ENCODE measurements around the gene OVOL2.
"Not testable (repeated sequence)": the region's sequence is repeated elsewhere in the genome, so short reads cannot be mapped to it uniquely, and the experiment has no call there.

The OVOL2 gene

GRCh38 chr20:18057101-18057993 is at the start of gene OVOL2:
Gene OVOL2, minus strand, starts transcription at chr20:18057916. Its CDS starts 282 bp downstream, at chr20:18057634.
- intact Hi-C loops (cut with DNase I), result no loop called here
- peak in 2 of 10 donors; percentile 29 to 84 for DNase-seq

GRCh38 chr20:18103497-18103896 is 45.8 kb upstream of the OVOL2 start:
- intact Hi-C loops (cut with DNase I), result no loop called here
- no peak for DNase-seq

DNA sequence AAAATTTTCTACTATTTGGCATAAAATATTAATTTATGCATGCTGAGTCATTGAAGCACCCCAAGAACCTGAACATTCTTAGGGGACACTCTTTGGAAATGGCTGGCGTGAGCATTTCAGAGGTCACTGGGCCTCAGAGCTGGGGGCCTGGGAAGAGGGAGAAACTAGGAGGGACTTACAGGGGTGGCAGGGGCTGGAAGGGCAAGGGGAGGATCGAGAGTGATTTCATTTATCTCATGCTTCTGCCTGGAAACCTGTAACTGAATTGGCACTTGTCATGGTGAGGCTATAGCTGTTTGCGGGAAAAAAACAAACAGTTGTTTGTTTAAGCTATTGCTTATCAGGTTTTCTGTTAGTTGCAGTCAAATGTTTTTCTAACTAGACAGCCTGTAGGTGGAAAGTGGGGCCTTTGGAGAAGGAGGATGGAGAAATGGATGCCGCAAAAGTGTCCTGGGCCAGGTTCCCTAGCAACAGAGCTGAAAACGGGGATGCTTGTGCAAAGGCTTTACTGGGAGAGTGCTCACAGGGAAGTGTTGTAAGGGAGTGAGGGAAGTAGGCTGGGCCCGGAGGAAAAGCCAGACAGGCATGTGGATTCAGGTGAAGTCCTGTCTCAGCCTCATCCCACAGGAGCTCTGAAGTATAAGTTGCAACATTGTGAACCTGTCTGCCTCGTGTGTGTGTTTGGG is 43.6 kb upstream of the OVOL2 start:
- peak in 1 of 10 donors; percentile 55 for DNase-seq
- intact Hi-C loops (cut with DNase I), result no loop called here

DNA sequence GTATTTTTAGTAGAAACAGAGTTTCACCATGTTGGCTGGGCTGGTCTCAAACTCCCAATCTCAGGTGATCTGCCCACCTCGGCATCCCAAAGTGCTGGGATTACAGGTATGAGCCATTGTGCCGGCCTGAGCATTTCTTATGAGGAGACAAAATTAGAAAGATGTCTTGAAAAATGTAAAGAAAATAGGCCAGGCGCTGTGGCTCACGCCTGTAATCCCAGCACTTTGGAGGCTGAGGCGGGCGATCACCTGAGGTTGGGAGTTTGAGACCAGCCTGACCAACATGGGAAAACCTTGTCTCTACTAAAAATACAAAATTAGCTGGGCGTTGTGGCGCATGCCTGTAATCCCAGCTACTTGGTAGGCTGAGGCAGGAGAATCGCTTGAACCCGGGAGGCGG is 42.9 kb upstream of the OVOL2 start:
- intact Hi-C loops (cut with DNase I), result not testable (repeated sequence)
- peak in 1 of 10 donors; percentile 55 for DNase-seq

DNA sequence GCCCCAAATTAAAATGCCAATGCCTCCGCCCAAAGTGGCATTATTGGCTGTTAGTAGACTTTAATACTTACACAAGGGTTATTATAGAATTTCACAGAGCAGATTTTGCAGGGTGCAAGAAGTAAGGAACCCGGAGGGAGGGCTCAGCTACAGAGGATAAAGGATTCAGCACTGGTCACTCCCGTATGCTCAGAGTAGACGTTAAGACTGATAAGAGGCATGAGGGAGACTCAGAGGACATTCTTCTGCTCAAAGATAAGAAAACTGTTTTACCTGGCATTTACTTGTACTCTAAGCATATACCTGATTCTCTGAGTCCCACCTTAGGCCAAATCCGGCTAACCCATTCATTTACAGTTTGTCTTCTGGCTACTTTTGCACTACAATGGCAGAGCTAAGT is 36.5 kb upstream of the OVOL2 start:
- DNase-seq, result no peak
- intact Hi-C loops (cut with DNase I), result no loop called here

GRCh38 chr20:18093388-18093787 is 35.7 kb upstream of the OVOL2 start:
- DNase-seq, result peak in 1 of 10 donors; percentile 54

DNA sequence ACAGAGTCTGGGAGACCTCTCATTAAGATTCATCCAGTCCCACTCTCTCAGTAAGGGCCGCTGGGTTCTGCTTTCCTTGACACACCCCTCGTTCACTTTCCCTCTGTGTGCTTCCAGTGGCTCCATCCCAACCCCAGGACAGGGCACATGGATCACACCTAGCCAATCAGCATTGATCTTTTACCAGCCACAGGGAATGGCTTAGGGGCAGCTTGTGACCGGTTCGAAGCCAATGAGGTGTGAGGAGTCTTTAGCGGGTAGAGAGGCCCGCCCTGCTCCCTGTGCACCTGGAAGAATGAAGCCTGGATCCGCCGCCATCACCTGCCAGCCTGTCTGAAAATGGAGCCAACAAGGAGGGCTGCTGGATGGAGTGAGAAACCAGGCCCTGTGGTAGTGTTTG is 35.2 kb upstream of the OVOL2 start:
- DNase-seq, result no peak
- intact Hi-C loops (cut with DNase I), result no loop called here

More at GRCh38 chr20:18093388-18093787, 35.7 kb upstream of the OVOL2 start:
- intact Hi-C loops (cut with DNase I), result no loop called here

- peak in 1 of 10 donors; percentile 45 for DNase-seq
- intact Hi-C loops (cut with DNase I), result no loop called here
Measured at GRCh38 chr20:18091623-18092022, 33.9 kb upstream of the OVOL2 start.

- DNase-seq, result peak in 1 of 10 donors; percentile 65
Measured at GRCh38 chr20:18090477-18090876, 32.8 kb upstream of the OVOL2 start.

DNA sequence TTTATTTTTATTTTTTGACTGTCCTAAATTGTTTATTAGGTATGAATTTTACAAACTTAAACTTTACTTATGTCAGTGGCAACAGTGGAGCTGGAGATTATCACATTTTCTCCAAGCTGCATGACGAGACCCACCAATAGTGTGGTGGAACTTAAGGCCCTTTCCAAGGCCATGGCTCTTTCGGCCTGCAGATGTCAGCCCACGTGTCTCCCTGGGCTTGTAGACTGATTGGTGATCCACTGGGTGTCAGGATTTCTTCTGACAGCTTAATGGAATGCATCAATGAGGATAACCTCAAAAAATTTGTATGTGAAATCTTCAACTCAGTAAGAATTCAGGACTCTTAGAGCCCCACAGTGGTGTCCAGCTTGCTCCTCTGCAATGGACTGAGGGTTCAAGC is 32.3 kb upstream of the OVOL2 start:
- DNase-seq, result peak in 1 of 10 donors; percentile 50

More at GRCh38 chr20:18090477-18090876, 32.8 kb upstream of the OVOL2 start:
- intact Hi-C loops (cut with DNase I), result no loop called here

GRCh38 chr20:18088841-18089240 is 31.1 kb upstream of the OVOL2 start:
- DNase-seq, result peak in 1 of 10 donors; percentile 59
- intact Hi-C loops (cut with DNase I), result not testable (repeated sequence)

More for the DNA sequence above, 32.3 kb upstream of the OVOL2 start:
- intact Hi-C loops (cut with DNase I), result no loop called here

DNA sequence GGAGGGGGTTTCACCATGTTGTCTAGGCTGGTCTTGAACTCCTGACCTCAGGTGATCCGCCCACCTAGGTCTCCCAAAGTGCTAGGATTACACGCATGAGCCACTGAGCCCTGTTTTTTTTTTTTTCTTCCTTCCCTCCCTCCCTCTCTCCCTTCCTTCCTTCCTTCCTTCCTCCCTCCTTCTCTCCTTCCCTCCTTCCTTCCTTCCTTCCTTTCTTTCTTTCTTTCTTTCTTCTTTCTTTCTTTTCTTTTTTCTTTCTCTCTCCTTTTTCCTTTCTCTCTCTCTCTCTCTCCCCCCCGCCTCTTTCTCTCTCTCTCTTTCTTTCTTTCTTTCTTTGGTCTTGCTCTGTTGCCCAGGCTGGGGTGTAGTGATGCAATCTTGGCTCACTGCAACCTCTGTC is 30.6 kb upstream of the OVOL2 start:
- DNase-seq; intact Hi-C loops (cut with DNase I): not testable (repeated sequence)

GRCh38 chr20:18087054-18087453 is 29.3 kb upstream of the OVOL2 start:
- intact Hi-C loops (cut with DNase I), result no loop called here

DNA sequence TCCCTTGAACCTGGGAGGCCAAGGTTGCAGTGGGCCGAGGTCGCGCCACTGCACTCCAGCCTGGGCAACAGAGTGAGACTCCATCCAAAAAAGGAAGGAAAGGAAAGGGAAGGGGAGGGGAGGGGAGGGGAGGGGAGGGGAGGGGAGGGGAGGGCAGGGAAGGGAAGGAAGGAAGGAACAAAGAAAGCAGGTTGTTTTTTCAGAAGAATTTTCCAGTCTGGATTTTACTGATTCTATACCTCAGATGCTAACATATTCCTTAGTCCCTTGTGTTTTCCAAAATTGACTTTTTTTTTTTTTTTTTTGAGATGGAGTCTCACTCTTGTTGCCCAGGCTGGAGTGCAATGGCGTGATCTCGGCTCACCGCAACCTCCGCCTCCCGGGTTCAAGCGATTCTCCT is 23.1 kb upstream of the OVOL2 start:
- DNase-seq, result peak in 1 of 10 donors; percentile 21

More at GRCh38 chr20:18087054-18087453, 29.3 kb upstream of the OVOL2 start:
- no peak for DNase-seq

DNA sequence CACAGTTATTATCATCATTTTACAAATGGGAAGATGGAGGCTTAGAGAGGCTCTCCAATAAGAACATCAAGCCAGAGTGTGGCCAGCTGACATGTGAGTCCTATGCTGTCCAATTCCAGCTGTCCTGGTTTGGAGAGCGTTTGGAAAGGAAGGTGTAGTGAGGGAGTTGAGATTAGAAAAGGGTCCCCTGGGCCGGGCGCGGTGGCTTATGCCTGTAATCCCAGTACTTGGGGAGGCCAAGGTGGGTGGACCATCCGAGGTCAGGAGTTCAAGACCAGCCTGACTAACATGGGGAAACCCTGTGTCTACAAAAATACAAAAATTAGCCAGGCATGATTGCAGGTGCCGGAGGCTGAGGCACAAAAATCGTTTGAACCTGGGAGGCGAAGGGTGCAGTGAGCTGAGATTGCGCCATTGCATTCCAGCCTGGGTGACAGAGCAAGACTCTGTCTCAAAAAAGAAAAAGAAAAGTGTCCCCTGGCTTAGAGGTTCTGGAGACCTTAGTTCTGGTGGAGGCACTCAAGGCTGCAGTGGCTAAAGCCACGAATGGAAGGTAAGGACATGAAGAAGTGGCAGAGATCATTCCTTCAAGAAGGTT is 22.1 kb upstream of the OVOL2 start:
- intact Hi-C loops (cut with DNase I), result no loop called here

More for the DNA sequence above, 23.1 kb upstream of the OVOL2 start:
- intact Hi-C loops (cut with DNase I), result not testable (repeated sequence)

GRCh38 chr20:18077157-18077556 is 19.4 kb upstream of the OVOL2 start:
- peak in 1 of 10 donors; percentile 57 for DNase-seq
- intact Hi-C loops (cut with DNase I), result no loop called here

More for the DNA sequence above, 22.1 kb upstream of the OVOL2 start:
- DNase-seq, result peak in 2 of 10 donors; percentile 61 to 66

DNA sequence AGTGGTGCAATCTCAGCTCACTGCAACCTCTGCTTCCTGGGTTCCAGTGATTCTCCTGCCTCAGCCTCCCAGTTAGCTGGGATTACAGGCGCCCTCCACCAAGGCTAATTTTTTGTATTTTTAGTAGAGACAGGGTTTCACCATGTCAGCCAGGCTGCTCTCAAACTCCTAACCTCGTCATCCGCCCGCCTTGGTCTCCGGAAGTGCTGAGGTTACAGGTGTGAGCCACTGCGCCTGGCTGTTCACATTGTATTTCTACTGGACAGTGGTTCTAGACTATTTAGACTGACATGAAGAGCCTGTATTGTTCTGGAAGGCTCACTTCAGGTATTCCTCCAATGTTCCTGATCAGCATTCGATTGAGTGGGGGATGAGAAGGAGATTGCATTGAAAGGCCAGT is 14.8 kb upstream of the OVOL2 start:
- DNase-seq, result no peak
- intact Hi-C loops (cut with DNase I), result no loop called here

DNA sequence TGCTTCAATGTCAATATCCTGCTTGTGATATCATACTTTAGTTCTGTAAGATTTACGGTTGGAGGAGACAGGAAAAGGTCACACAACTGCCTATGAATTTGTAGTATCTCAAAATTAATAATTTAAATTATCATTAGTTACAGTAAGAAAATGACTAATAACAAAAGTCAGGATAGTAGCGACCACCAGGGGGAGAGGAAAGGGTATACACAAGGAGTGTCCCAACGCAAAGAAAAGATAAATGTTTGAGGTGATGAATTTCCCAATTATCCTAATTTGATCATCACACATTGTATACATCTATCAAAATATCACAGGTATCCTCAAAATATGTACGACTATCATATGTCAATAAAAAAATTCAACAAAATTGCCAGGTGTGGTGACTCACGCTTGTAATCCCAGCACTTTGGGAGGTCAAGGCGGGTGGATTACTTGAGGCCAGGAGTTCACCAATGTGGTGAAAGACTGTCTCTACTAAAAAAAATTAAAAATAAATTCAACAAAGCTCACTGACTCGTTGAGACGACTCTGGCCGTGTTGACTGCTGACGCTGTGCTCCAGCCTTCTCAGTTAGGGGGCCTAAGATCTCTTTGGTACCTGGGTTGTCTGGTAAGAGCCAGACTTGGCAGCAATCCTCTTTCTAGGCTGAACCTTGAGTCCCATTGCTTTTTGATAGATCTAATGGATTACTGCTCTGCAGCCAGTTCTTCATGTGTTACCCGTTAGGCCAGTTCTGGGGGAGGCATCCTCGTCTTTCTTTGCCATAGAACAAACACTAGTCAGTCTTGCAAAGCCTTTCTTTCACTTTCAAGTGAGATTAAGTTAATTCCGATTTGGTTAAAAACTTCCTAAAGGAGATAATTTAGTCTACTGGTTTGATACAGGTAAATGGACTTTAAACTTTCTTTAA is 9.0 kb upstream of the OVOL2 start:
- no peak for DNase-seq
- intact Hi-C loops (cut with DNase I), result no loop called here

DNA sequence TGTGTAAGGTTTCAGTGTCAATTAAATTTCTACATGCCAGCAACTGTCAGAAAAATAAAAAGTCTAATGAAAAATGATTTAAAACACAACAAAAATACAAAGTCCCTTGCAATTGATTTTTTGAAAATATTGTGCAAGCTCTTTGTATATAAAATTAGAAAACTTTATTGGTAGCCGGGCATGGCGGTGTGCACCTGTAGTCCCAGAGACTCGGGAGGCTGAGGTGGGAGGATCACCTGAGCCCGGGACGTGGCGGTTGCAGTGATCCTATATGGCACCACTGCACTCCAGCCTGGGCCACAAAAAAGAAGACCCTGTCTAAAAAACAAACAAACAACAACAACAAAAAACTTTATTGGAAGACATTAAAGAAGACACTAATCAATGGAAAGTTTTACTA is 6.0 kb upstream of the OVOL2 start:
- intact Hi-C loops (cut with DNase I), result no loop called here

DNA sequence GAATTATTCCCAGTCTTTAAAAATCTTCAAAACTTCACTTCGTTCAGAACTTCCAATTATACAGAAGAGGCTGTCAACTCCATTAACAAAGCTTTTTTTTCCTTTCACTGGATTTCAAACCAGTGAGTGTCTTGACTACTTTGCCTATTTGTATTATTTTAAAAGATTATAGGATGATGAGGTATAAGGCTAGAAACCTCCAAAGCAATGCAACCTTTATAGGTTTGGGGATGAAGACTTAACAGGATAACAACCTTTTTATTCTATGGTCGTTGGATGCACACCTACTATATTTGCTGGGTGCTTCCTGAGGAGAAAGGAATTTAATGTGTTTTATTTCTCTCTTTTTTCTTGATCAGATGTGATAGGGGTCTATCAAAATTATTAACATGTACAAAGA is 1.9 kb upstream of the OVOL2 start:
- intact Hi-C loops (cut with DNase I), result no loop called here
- DNase-seq, result no peak

More for the DNA sequence above, 6.0 kb upstream of the OVOL2 start:
- no peak for DNase-seq
